Measurements from ENCODE around the gene MAGEA9. TPM values are rescaled to one million over a fixed set of nuclear protein-coding genes. Genes with fewer than 3 reads are reported as not detected.
"Not testable (repeated sequence)": the region's sequence is repeated elsewhere in the genome, so short reads cannot be mapped to it uniquely, and the experiment has no call there.

Gene MAGEA9, protein sequence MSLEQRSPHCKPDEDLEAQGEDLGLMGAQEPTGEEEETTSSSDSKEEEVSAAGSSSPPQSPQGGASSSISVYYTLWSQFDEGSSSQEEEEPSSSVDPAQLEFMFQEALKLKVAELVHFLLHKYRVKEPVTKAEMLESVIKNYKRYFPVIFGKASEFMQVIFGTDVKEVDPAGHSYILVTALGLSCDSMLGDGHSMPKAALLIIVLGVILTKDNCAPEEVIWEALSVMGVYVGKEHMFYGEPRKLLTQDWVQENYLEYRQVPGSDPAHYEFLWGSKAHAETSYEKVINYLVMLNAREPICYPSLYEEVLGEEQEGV
- not detected in 2 replicates for total RNA-seq
- long read RNA-seq: 0 reads

- not testable (repeated sequence) for H3K9me3 Mint-ChIP-seq (ENCODE audit: unreplicated experiment); H3K27ac Mint-ChIP-seq (ENCODE audit: unreplicated experiment); H3K4me1 Mint-ChIP-seq (ENCODE audit: unreplicated experiment); H3K27me3 Mint-ChIP-seq (ENCODE audit: unreplicated experiment); DNase-seq (ENCODE audit: extremely low spot score, unreplicated experiment); H3K4me3 Mint-ChIP-seq (ENCODE audit: unreplicated experiment); H3K36me3 Mint-ChIP-seq (ENCODE audit: unreplicated experiment)
Measured at GRCh38 chrX:149781727-149782126, at the start of gene MAGEA9. TSS of gene MAGEA9 (plus strand) at chrX:149781930. CDS start at chrX:149786211, 4,281 bp downstream.

DNA sequence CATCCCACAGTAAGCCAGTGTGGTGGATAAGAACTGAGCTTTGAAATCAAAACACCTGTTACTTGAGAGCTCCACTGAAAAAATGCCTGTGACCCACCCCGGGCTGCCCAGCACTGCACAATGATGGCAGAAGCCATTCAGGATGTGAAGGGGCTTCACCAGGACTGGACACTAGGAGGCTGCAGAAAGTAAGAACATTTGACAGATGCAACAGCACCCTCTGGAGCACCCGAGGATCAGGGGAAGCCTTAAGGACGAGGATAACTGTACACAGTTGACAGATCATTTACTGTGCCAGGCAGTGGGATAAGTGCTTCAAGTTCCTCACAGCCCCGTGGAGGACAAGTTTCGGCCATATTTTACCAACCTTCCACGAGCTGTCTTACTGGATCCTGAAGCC is 39.5 kb upstream of the MAGEA9 start:
- not testable (repeated sequence) for H3K27ac Mint-ChIP-seq (ENCODE audit: unreplicated experiment); H3K9me3 Mint-ChIP-seq (ENCODE audit: unreplicated experiment); DNase-seq (ENCODE audit: extremely low spot score, unreplicated experiment)

GRCh38 chrX:149746390-149747007 is 35.2 kb upstream of the MAGEA9 start:
- not testable (repeated sequence) for H3K4me1 Mint-ChIP-seq (ENCODE audit: unreplicated experiment); H3K9me3 Mint-ChIP-seq (ENCODE audit: unreplicated experiment); H3K27me3 Mint-ChIP-seq (ENCODE audit: unreplicated experiment); DNase-seq (ENCODE audit: extremely low spot score, unreplicated experiment); H3K36me3 Mint-ChIP-seq (ENCODE audit: unreplicated experiment); H3K4me3 Mint-ChIP-seq (ENCODE audit: unreplicated experiment); H3K27ac Mint-ChIP-seq (ENCODE audit: unreplicated experiment)

More for the DNA sequence above, 39.5 kb upstream of the MAGEA9 start:
- not testable (repeated sequence) for H3K27me3 Mint-ChIP-seq (ENCODE audit: unreplicated experiment); H3K4me1 Mint-ChIP-seq (ENCODE audit: unreplicated experiment); H3K4me3 Mint-ChIP-seq (ENCODE audit: unreplicated experiment); H3K36me3 Mint-ChIP-seq (ENCODE audit: unreplicated experiment)

DNA sequence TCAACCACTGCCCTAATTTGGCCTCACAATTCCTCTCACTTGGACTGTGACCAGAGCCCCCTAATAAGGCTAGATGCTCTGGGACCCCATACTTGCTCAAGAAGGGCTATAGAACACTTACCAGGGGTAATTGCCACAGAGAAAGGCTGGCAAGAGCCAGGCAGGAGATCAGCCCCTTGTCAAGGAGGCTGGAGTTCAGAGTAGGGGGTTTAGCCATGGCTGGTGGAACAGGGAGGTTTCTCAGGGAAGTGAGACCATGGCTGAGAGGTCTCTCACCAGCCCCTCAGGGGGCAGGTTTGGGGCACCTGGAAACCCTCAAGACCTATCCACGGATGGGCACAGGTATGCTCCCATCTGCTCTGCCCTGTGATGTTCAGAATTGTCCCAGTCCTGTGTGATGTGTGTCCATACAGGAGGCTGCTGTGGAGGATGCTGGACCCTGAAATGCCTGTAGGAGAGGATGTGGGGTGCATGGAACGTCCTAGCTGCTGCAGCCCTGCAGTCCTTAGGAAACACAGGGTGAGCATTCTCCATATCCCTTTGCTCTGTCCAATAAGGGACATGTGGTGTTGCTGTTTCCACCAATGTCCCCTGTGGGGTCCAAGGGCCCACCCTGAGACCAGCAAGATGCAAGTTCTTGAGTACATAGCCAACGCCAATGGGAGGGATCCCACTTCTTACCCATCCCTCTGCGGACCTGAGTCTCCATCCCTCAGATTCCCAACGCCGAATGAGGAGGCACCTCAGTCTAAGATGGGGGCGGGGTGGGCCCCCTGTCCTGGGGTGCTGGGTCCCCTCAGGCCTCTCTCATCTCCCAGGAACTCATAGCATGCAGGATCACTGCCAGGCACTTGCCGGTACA is 24.3 kb upstream of the MAGEA9 start:
- H3K27ac Mint-ChIP-seq (ENCODE audit: unreplicated experiment): no peak overlapping the region
- H3K4me1 Mint-ChIP-seq (ENCODE audit: unreplicated experiment): no peaks in the 10 kb centered on the region
- peaks cover 5% of the 10 kb centered on the region for H3K9me3 Mint-ChIP-seq (ENCODE audit: unreplicated experiment)
- DNase-seq (ENCODE audit: extremely low spot score, unreplicated experiment): no peak
- H3K27me3 Mint-ChIP-seq (ENCODE audit: unreplicated experiment): no peaks in the 10 kb centered on the region
- no peak for TF ChIP-seq CTCF (IDR thresholded peaks at IDR 0.05)
- no peak overlapping the region for H3K4me3 Mint-ChIP-seq (ENCODE audit: unreplicated experiment)
- H3K36me3 Mint-ChIP-seq (ENCODE audit: unreplicated experiment): no peaks in the 10 kb centered on the region

DNA sequence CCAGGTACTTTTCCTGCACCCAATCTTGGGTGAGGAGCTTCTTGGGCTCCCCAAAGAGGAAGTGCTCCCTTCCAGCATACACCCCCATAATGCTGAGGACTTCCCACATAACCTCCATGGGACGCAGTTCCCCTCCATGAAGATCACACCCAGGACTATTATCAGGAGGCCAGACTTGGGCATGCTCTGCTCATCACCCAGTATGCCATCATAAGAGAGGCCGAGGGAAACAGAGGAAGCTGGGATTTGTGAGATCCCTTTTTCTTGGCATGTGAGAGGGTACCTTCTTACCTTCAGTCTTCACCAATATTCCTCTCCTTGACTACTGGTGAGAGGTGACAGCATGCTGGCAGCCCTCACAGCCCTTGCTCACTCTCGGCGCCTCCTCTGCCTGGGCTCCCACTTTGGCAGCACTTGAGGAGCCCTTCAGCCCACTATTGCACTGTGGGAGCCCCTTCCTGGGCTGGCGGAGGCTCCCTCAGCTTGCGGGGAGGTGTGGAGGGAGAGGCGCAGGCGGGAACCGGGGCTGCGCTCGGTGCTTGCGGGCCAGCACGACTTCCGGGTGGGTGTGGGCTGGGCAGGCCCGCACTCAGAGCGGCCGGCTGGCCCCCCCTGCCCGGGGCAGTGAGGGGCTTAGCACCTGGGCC is 23.5 kb upstream of the MAGEA9 start:
- H3K27me3 Mint-ChIP-seq (ENCODE audit: unreplicated experiment): no peaks in the 10 kb centered on the region
- no peak for TF ChIP-seq CTCF (IDR thresholded peaks at IDR 0.05)
- H3K9me3 Mint-ChIP-seq (ENCODE audit: unreplicated experiment): peaks cover 5% of the 10 kb centered on the region
- no peak overlapping the region for H3K4me3 Mint-ChIP-seq (ENCODE audit: unreplicated experiment)
- DNase-seq (ENCODE audit: extremely low spot score, unreplicated experiment): no peak
- H3K27ac Mint-ChIP-seq (ENCODE audit: unreplicated experiment): no peak overlapping the region
- H3K4me1 Mint-ChIP-seq (ENCODE audit: unreplicated experiment): no peaks in the 10 kb centered on the region
- H3K36me3 Mint-ChIP-seq (ENCODE audit: unreplicated experiment): no peaks in the 10 kb centered on the region

- not testable (repeated sequence) for H3K4me3 Mint-ChIP-seq (ENCODE audit: unreplicated experiment); H3K36me3 Mint-ChIP-seq (ENCODE audit: unreplicated experiment); H3K27me3 Mint-ChIP-seq (ENCODE audit: unreplicated experiment); H3K27ac Mint-ChIP-seq (ENCODE audit: unreplicated experiment); H3K4me1 Mint-ChIP-seq (ENCODE audit: unreplicated experiment); H3K9me3 Mint-ChIP-seq (ENCODE audit: unreplicated experiment); DNase-seq (ENCODE audit: extremely low spot score, unreplicated experiment)
Measured at GRCh38 chrX:149758715-149759078, 23.0 kb upstream of the MAGEA9 start.
